OCI-LY1 (cell line): ENCODE data around the gene EDDM3A.
A peak's percentile ranks its signal among the peaks of the same experiment; 100 is the strongest.
"Not testable (repeated sequence)": the region's sequence is repeated elsewhere in the genome, so short reads cannot be mapped to it uniquely, and the experiment has no call there.

Experiments used
- H2AFZ ChIP-seq: fragments of 200-600 bp; sonication (generic), shearing (Covaris generic); 2 replicates; pipeline ENCODE4 v1.6.0; 2014; ENCODE audit warnings: antibody characterized with exemption, mild to moderate bottlenecking, low read length
- H3F3A ChIP-seq: fragments of 200-600 bp; sonication (generic), shearing (Covaris generic); 2 replicates; pipeline ENCODE4 v1.6.0; 2014; ENCODE audit warnings: mild to moderate bottlenecking, antibody characterized with exemption, low read length, moderate library complexity; ENCODE audit not compliant: insufficient read depth
- H3K27ac ChIP-seq: fragments of 200-600 bp; sonication (generic); 2 replicates; pipeline ENCODE4 v1.5.1; 2014; ENCODE audit warnings: low read length, mixed run types, mild to moderate bottlenecking, low read depth; ENCODE audit not compliant: poor library complexity, severe bottlenecking
- H3K27me3 ChIP-seq: fragments of 200-600 bp; sonication (generic); 2 replicates; pipeline ENCODE4 v1.6.0; 2014; ENCODE audit warnings: antibody characterized with exemption, mild to moderate bottlenecking, low read length, moderate library complexity; ENCODE audit not compliant: insufficient read depth
- H3K36me3 ChIP-seq: fragments of 200-600 bp; sonication (generic); 2 replicates; pipeline ENCODE4 v1.6.1; 2014; ENCODE audit warnings: mild to moderate bottlenecking, antibody characterized with exemption, low read length, moderate library complexity, mixed read lengths; ENCODE audit not compliant: insufficient read depth
- H3K4me1 ChIP-seq: fragments of 200-600 bp; sonication (generic); 2 replicates; pipeline ENCODE4 v1.5.1; 2014; ENCODE audit warnings: mild to moderate bottlenecking, low read length, moderate library complexity; ENCODE audit not compliant: insufficient read depth, severe bottlenecking
- H3K4me2 ChIP-seq: fragments of 200-600 bp; sonication (generic), shearing (Covaris generic); 2 replicates; pipeline ENCODE4 v1.6.1; 2014; ENCODE audit warnings: low read length
- H3K4me3 ChIP-seq: fragments of 200-600 bp; sonication (generic); 2 replicates; pipeline ENCODE4 v1.5.1; 2014; ENCODE audit warnings: low read length, low read depth, mild to moderate bottlenecking, mixed read lengths; ENCODE audit not compliant: poor library complexity, severe bottlenecking
- H3K79me2 ChIP-seq: fragments of 200-600 bp; shearing (Covaris generic); 2 replicates; pipeline ENCODE4 v1.6.1; 2016; ENCODE audit warnings: mixed run types, low read length, mixed read lengths; ENCODE audit not compliant: insufficient read depth
- H3K9ac ChIP-seq: fragments of 200-600 bp; sonication (generic), shearing (Covaris generic); 2 replicates; pipeline ENCODE4 v1.6.1; 2014; ENCODE audit warnings: mild to moderate bottlenecking, low read length, mixed read lengths
- H3K9me2 ChIP-seq: fragments of 200-600 bp; sonication (generic), shearing (Covaris generic); 2 replicates; pipeline ENCODE4 v1.6.1; 2014; ENCODE audit warnings: low read depth, mild to moderate bottlenecking, low read length, mixed read lengths
- H3K9me3 ChIP-seq: fragments of 200-600 bp; shearing (Covaris generic); 2 replicates; pipeline ENCODE4 v1.6.1; 2014; ENCODE audit warnings: low read length, mixed read lengths
- H4K20me1 ChIP-seq: fragments of 200-600 bp; sonication (generic), shearing (Covaris generic); 2 replicates; pipeline ENCODE4 v1.6.0; 2016; ENCODE audit warnings: mild to moderate bottlenecking, low read length; ENCODE audit not compliant: insufficient read depth
- CTCF ChIP-seq: fragments of 200-600 bp; sonication (generic), shearing (Covaris generic); IDR thresholded peaks from 2 replicates; pipeline ENCODE4 v1.5.1; 2017; ENCODE audit warnings: mild to moderate bottlenecking, antibody characterized with exemption, low read length, moderate library complexity, mixed read lengths
- EZH2 ChIP-seq: fragments of 200-600 bp; sonication (generic), shearing (Covaris generic); IDR thresholded peaks from 2 replicates; pipeline ENCODE4 v1.8.0; 2017; ENCODE audit warnings: borderline replicate concordance, mixed run types, mild to moderate bottlenecking, antibody characterized with exemption, low read length, moderate library complexity, mixed read lengths

EDDM3A gene

GRCh38 chr14:20751963-20752562, 6.4 kb downstream of the EDDM3A start:
- H3K4me3 ChIP-seq, result no peak overlapping the region
- no peaks in the 10 kb centered on the region for H3K79me2 ChIP-seq
- no peaks in the 10 kb centered on the region for H3F3A ChIP-seq
- no peaks in the 10 kb centered on the region for H3K27me3 ChIP-seq
- no peak overlapping the region for H3K27ac ChIP-seq
- no peak overlapping the region for H3K9ac ChIP-seq
- no peaks in the 10 kb centered on the region for H3K9me3 ChIP-seq
- H4K20me1 ChIP-seq, result no peaks in the 10 kb centered on the region
- no peaks in the 10 kb centered on the region for H3K9me2 ChIP-seq
- TF ChIP-seq EZH2, result no peak
- no peak for TF ChIP-seq CTCF
- H2AFZ ChIP-seq, result no peak overlapping the region
- H3K4me2 ChIP-seq, result no peak overlapping the region
- no peaks in the 10 kb centered on the region for H3K4me1 ChIP-seq
- H3K36me3 ChIP-seq, result no peaks in the 10 kb centered on the region

DNA sequence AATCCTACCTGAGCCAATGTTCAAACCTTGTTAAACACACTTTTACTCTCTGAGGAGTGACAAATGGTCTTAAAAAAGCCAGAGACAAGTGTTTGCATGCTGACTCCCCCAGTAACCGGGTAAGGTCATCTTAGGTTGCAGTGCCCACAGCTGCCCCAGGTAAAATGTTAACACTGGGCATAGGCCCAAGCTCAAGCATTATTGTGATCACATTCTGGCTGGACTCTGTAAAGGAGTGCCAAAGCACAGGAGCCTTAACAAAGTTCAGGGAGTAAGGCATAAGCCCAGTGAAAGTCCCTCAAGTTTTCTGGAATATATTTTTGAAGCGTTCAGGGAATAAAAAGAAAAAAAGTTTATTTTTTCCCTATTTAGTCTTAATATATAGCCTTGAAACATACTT, 8.6 kb downstream of the EDDM3A start:
- no peak overlapping the region for H3K27ac ChIP-seq
- no peak overlapping the region for H3K4me3 ChIP-seq
- TF ChIP-seq EZH2, result no peak
- TF ChIP-seq CTCF, result no peak
- H3K27me3 ChIP-seq, result no peaks in the 10 kb centered on the region
- no peaks in the 10 kb centered on the region for H3F3A ChIP-seq
- no peaks in the 10 kb centered on the region for H3K9me2 ChIP-seq
- H2AFZ ChIP-seq, result no peak overlapping the region
- no peaks in the 10 kb centered on the region for H3K36me3 ChIP-seq
- H3K4me1 ChIP-seq, result no peaks in the 10 kb centered on the region
- H3K79me2 ChIP-seq, result no peaks in the 10 kb centered on the region
- H3K4me2 ChIP-seq, result no peak overlapping the region
- H3K9me3 ChIP-seq, result no peaks in the 10 kb centered on the region
- H4K20me1 ChIP-seq, result no peaks in the 10 kb centered on the region
- no peak overlapping the region for H3K9ac ChIP-seq

GRCh38 chr14:20755037-20755436, 9.3 kb downstream of the EDDM3A start:
- Histone ChIP-seq H3K79me2 (no peaks in the 10 kb centered on the region), H3K9me2 (no peaks in the 10 kb centered on the region), H3F3A (no peaks in the 10 kb centered on the region), H4K20me1 (no peaks in the 10 kb centered on the region), H3K36me3 (no peaks in the 10 kb centered on the region), H2AFZ (no peak overlapping the region), H3K4me1 (no peaks in the 10 kb centered on the region), H3K4me2 (no peak overlapping the region), H3K4me3 (no peak overlapping the region), H3K27me3 (no peaks in the 10 kb centered on the region), H3K27ac (no peak overlapping the region), H3K9ac (no peak overlapping the region), H3K9me3 (no peaks in the 10 kb centered on the region)
- TF ChIP-seq EZH2, result no peak

DNA sequence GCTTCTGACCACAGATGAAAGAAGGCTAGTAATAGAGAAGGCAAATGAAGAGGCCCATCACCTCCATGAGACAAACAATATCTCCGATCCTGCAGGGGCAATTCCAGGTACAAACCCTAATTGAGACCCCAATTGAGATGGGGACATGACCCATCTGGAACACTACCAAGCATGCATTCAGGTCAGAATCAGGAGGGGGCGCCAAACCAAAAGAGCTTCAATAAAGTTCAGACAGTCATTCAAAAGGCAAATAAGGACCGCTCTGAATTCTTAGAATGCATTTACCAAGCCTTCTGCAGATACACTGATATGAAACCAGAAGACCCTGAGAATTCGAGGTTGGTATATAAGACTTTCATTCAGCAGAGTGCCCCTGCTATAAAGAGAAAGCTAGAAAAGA, 12.3 kb downstream of the EDDM3A start:
- H3K27me3 ChIP-seq, result no peaks in the 10 kb centered on the region
- H3K9ac ChIP-seq, result no peak overlapping the region
- TF ChIP-seq EZH2, result no peak
- peak; percentile 55 for TF ChIP-seq CTCF
- no peaks in the 10 kb centered on the region for H3K9me2 ChIP-seq
- no peaks in the 10 kb centered on the region for H3F3A ChIP-seq
- no peak overlapping the region for H2AFZ ChIP-seq
- no peaks in the 10 kb centered on the region for H3K4me1 ChIP-seq
- no peaks in the 10 kb centered on the region for H3K36me3 ChIP-seq
- no peak overlapping the region for H3K4me3 ChIP-seq
- H3K27ac ChIP-seq, result no peak overlapping the region
- H3K4me2 ChIP-seq, result no peak overlapping the region
- H4K20me1 ChIP-seq, result no peaks in the 10 kb centered on the region
- H3K79me2 ChIP-seq, result no peaks in the 10 kb centered on the region
- no peaks in the 10 kb centered on the region for H3K9me3 ChIP-seq

DNA sequence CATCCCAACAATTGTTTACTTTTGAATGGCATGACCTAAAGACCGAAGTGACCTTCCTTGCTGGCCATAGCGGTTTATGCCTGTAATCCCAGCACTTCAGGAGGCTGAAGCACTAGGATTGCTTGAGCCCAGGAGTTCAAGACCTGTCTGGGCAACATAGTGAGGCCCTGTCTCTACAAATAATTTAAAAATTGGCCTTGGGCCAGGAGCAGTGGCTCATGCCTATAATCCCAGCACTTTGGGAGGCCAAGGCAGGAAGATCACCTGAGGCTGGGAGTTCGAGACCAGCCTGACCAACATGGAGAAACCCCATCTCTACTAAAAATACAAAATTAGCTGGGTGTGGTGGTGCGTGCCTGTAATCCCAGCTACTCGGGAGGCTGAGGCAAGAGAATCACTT, 13.8 kb downstream of the EDDM3A start:
- H3K27ac ChIP-seq, result not testable (repeated sequence)

More for the DNA sequence above, 13.8 kb downstream of the EDDM3A start:
- H3K4me1 ChIP-seq, H3K36me3 ChIP-seq, H3K79me2 ChIP-seq, H2AFZ ChIP-seq, H3K9me2 ChIP-seq, H3K9ac ChIP-seq, H3K9me3 ChIP-seq, H3K27me3 ChIP-seq, H3K4me2 ChIP-seq, H4K20me1 ChIP-seq, H3K4me3 ChIP-seq, H3F3A ChIP-seq: not testable (repeated sequence)
